ENCODE data around the gene SSTR3.

SSTR3 gene

DNA sequence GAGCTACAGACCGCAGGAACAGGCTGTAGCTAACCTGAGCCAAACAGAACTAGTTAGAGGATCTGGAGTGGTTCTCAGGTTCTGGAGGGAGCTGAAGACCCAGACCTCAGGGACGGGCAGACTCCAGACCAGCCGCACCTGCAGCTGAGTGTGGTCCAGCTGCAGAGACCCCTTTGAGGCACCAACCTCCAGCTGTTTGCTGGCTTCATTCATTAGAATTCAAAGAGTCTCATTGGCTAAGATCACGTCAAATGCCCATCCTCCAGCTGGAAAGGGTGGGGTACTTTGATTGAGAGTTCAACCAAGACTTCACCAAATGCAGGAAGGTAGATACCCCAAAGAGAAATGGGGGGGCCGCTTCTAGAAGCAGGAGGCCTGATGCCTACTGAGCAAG lies 49.2 kb downstream of the SSTR3 start:
- Mint-ChIP-seq H3K36me3 (ENCODE audit: low read depth) (no peaks in the 10 kb centered on the region), H3K4me3 (peak overlapping the region; percentile 65), H3K27me3 (ENCODE audit: low read depth) (no peaks in the 10 kb centered on the region), H3K27ac (peak overlapping the region; percentile 96), H3K9me3 (no peaks in the 10 kb centered on the region), H3K4me1 (ENCODE audit: low read depth) (peaks cover 75% of the 10 kb centered on the region)

DNA sequence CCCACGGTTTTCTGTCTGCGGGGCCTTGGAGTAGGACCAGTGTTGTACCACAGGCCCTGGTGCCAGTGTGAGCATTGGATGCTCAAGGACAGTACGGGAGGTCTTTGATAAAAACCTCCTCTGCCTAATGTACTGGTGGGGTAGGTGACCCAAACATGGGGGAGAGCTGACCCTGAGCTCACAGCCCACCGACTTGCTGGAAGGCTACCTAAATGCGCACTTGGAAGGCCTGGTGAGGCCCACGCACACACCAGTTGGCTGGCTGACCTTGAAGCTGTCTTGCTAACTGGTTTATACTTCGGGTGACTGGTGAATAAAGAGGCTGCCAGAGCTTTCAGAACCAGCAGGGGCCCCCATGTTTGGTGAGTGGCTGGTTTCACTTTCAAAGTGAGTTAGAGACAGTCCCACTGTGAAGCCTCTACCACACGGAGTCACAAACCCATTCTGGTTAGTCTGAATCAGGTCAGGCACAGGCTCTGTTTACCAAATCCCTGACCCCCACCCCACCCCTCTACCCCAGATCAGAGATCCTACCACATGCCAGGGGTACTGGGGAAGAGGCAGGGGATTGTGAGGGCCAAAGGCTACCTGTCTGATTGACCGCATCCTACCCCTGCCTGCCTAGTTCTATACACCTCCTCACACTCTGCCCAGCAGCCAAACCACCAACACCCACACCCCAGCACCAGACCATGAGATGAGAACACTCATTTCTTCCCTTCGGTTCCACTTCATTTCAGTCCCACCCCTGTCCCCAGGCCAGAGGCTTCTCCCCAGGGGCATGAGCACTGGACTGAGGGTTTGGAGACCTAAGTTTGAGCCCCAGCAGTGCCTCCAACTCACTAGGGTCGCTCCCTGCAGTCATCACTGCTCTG lies 49.8 kb downstream of the SSTR3 start:
- Mint-ChIP-seq H3K36me3 (ENCODE audit: low read depth) (no peaks in the 10 kb centered on the region), H3K27me3 (ENCODE audit: low read depth) (no peaks in the 10 kb centered on the region), H3K27ac (peak overlapping the region; percentile 96), H3K4me3 (peak overlapping the region; percentile 65), H3K9me3 (no peaks in the 10 kb centered on the region), H3K4me1 (ENCODE audit: low read depth) (peaks cover 75% of the 10 kb centered on the region)

- Mint-ChIP-seq H3K9me3 (no peaks in the 10 kb centered on the region), H3K27me3 (ENCODE audit: low read depth) (no peaks in the 10 kb centered on the region), H3K27ac (peak overlapping the region; percentile 96), H3K4me1 (ENCODE audit: low read depth) (peaks cover 68% of the 10 kb centered on the region), H3K36me3 (ENCODE audit: low read depth) (no peaks in the 10 kb centered on the region), H3K4me3 (peak overlapping the region; percentile 7)
Measured at GRCh38 chr22:37161443-37161842, 50.8 kb downstream of the SSTR3 start.

DNA sequence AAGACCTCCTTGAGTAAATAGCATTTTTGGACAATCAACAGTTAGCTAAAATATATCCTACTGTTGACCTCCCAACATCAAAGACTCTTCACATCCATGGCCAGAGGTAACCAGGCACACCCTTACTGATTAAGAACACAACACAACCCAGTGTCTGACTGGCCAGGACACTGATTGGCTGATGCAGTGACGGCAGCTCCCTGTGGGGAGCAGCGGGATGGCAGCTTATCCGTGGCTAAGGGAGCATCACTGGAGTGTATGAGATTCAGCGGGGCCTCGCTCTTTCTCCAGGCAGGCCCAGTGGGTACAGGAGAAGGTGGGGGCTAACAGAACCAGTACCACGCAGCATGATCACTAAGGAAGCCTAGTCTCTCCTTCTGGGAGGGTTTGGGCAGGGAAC lies 52.2 kb downstream of the SSTR3 start:
- Mint-ChIP-seq H3K27ac (peak overlapping the region; percentile 59), H3K4me1 (ENCODE audit: low read depth) (peaks cover 69% of the 10 kb centered on the region), H3K36me3 (ENCODE audit: low read depth) (peaks cover 3% of the 10 kb centered on the region), H3K4me3 (no peak overlapping the region), H3K27me3 (ENCODE audit: low read depth) (peaks cover 4% of the 10 kb centered on the region), H3K9me3 (peaks cover 9% of the 10 kb centered on the region)

GRCh38 chr22:37158963-37159290 lies 53.4 kb downstream of the SSTR3 start:
- H3K4me1 Mint-ChIP-seq (ENCODE audit: low read depth), result peaks cover 61% of the 10 kb centered on the region

DNA sequence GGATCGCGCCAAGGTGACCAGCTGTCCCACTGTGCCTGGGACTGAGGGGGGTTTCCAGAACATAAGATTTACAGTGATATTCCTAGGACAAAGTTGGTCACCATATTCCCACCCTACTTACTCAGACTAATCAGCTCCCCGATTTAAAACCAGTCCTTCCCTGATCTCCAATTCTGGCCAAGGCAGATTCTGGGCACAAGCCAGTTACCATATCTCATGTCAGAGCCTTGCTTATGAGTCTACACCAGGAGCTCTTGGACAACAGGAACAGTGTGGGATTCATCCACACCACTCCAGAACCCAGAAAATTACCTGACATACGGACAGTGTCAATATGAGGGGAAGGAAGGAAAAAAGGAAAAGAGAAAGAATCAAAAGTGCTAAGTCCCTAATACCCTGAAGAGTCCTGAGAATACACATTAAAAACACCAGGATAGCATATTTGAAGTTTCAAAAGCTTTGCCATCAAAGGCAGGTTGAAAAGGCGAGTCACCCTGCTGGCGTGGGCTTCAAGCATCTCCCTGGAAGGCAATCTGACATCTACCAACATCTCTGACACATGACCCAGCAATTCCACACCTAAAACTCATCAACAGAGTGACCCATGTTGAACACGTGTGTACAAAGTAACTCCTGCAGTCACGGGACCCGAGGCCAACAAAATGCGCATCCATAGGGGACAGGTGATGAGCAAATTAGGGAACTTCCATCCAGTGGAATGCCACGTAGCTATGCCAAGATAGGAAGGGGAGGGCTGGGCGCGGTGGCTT lies 54.6 kb downstream of the SSTR3 start:
- peaks cover 9% of the 10 kb centered on the region for H3K9me3 Mint-ChIP-seq
- H3K4me3 Mint-ChIP-seq, result no peak overlapping the region
- H3K27ac Mint-ChIP-seq, result peak overlapping the region; percentile 13
- peaks cover 3% of the 10 kb centered on the region for H3K36me3 Mint-ChIP-seq (ENCODE audit: low read depth)
- H3K4me1 Mint-ChIP-seq (ENCODE audit: low read depth), result peaks cover 52% of the 10 kb centered on the region
- H3K27me3 Mint-ChIP-seq (ENCODE audit: low read depth), result peaks cover 4% of the 10 kb centered on the region

More at GRCh38 chr22:37158963-37159290, 53.4 kb downstream of the SSTR3 start:
- Mint-ChIP-seq H3K4me3 (no peak overlapping the region), H3K36me3 (ENCODE audit: low read depth) (peaks cover 3% of the 10 kb centered on the region), H3K27me3 (ENCODE audit: low read depth) (peaks cover 4% of the 10 kb centered on the region), H3K27ac (peak overlapping the region; percentile 59), H3K9me3 (peaks cover 9% of the 10 kb centered on the region)

GRCh38 chr22:37156686-37157435 lies 55.4 kb downstream of the SSTR3 start:
- Mint-ChIP-seq H3K36me3 (ENCODE audit: low read depth) (peaks cover 3% of the 10 kb centered on the region), H3K27me3 (ENCODE audit: low read depth) (peaks cover 4% of the 10 kb centered on the region), H3K27ac (peak overlapping the region; percentile 13), H3K9me3 (peaks cover 9% of the 10 kb centered on the region), H3K4me1 (ENCODE audit: low read depth) (peaks cover 44% of the 10 kb centered on the region), H3K4me3 (no peak overlapping the region)

DNA sequence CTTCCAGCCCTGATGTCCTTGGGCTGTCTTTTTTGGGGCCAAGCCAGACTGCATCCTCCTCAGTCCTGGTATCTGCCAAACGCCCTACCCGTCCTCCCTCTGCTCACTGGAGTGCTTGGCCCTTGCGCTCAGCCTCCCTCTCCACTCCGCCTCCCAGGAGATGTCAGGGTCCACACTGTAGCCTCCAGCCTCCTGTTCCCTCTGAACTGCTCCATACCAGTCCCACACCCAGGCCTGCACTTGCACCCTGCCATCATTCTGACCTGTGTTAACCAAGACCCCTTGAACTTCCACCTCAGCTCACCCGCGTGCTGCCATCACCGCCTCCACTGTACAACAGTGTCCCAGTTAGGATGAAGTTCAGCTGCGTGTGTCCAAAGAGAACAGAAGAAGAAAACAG lies 56.3 kb downstream of the SSTR3 start:
- H3K27ac Mint-ChIP-seq, result peak overlapping the region; percentile 27
- peaks cover 4% of the 10 kb centered on the region for H3K27me3 Mint-ChIP-seq (ENCODE audit: low read depth)
- H3K4me3 Mint-ChIP-seq, result peak overlapping the region; percentile 2
- H3K4me1 Mint-ChIP-seq (ENCODE audit: low read depth), result peaks cover 46% of the 10 kb centered on the region
- peaks cover 15% of the 10 kb centered on the region for H3K9me3 Mint-ChIP-seq
- peaks cover 8% of the 10 kb centered on the region for H3K36me3 Mint-ChIP-seq (ENCODE audit: low read depth)

GRCh38 chr22:37154925-37155712 lies 57.2 kb downstream of the SSTR3 start:
- Mint-ChIP-seq H3K4me3 (no peak overlapping the region), H3K9me3 (peaks cover 20% of the 10 kb centered on the region), H3K27me3 (ENCODE audit: low read depth) (peaks cover 4% of the 10 kb centered on the region), H3K4me1 (ENCODE audit: low read depth) (peaks cover 50% of the 10 kb centered on the region), H3K36me3 (ENCODE audit: low read depth) (peaks cover 12% of the 10 kb centered on the region), H3K27ac (peak overlapping the region; percentile 0)
